GM12873 (cell line): Measurements from ENCODE around the gene CFAP141.

Experiments used
- TF ChIP-seq, protein P1 (sequence below): IDR thresholded peaks from 2 replicates; pipeline ENCODE4 v1.5.1; 2012; ENCODE audit warnings: low read depth, mild to moderate bottlenecking, moderate library complexity, low read length, control low read depth; ENCODE audit not compliant: insufficient read depth; ENCODE audit errors: missing control alignments

CFAP141 gene

DNA sequence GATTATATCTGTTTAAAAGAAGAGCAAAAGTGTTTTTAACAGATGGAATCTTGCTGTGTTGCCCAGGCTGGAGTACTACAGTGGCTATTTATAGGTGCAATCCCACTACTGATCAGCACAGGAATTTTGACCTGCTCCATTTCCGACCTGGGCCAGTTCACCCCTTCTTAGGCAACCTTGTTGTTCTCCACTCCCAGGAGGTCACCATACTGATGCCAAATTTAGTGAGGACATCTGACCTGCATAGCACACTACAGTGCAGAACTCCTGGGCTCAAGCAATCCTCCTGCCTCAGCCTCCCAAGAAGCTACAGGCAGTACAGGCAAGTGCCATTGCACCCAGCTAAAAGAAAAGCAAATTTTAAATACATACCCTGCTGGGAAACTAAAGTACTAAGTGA is 39.9 kb downstream of the CFAP141 start:
- TF ChIP-seq, protein P1, sequence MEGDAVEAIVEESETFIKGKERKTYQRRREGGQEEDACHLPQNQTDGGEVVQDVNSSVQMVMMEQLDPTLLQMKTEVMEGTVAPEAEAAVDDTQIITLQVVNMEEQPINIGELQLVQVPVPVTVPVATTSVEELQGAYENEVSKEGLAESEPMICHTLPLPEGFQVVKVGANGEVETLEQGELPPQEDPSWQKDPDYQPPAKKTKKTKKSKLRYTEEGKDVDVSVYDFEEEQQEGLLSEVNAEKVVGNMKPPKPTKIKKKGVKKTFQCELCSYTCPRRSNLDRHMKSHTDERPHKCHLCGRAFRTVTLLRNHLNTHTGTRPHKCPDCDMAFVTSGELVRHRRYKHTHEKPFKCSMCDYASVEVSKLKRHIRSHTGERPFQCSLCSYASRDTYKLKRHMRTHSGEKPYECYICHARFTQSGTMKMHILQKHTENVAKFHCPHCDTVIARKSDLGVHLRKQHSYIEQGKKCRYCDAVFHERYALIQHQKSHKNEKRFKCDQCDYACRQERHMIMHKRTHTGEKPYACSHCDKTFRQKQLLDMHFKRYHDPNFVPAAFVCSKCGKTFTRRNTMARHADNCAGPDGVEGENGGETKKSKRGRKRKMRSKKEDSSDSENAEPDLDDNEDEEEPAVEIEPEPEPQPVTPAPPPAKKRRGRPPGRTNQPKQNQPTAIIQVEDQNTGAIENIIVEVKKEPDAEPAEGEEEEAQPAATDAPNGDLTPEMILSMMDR = no peak

- TF ChIP-seq, protein P1 = no peak
These were observed 46.6 kb downstream of the CFAP141 start for GRCh38 chr1:154159554-154159953.

GRCh38 chr1:154158307-154159125 is 47.6 kb downstream of the CFAP141 start:
- TF ChIP-seq, protein P1 = no peak

DNA sequence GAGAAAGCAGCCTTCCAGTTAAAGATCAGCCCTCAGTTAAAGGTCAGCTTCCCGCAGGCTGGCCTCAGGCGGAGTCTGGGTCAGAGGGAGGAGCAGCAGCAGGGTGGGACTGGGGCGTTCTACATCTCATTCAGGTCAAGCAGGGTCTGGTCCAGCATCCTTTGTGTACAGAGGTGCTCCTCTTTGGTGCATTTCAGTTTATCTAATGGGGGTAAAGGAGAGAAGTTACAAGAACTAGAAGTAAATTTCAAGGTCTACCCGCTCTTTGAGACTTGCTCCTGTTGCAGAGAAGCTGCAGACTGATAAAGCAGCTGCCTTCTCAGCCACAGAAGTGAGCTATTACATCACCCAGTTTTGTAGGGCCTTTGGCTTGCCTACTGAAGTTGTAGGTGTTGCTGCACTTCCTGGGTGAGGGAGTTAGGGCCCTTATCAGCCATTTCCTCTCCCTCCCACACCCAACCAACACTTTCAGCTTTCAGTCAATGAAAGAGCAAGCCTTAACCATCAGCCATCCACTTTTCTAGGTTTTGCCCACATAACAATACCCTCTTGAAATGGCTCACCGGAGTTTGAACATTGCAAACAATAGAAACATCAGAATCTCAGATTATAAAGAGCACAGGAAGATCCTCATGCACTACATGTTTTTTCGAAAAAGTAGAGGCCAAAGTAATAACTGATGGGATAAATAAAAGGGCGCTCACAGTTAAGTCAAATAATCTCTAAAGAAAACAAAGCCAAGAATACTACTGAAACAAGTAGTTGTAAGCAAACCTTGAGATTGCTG is 48.4 kb downstream of the CFAP141 start:
- TF ChIP-seq, protein P1 = no peak

GRCh38 chr1:154155251-154155650 is 50.9 kb downstream of the CFAP141 start:
- TF ChIP-seq, protein P1 = no peak

DNA sequence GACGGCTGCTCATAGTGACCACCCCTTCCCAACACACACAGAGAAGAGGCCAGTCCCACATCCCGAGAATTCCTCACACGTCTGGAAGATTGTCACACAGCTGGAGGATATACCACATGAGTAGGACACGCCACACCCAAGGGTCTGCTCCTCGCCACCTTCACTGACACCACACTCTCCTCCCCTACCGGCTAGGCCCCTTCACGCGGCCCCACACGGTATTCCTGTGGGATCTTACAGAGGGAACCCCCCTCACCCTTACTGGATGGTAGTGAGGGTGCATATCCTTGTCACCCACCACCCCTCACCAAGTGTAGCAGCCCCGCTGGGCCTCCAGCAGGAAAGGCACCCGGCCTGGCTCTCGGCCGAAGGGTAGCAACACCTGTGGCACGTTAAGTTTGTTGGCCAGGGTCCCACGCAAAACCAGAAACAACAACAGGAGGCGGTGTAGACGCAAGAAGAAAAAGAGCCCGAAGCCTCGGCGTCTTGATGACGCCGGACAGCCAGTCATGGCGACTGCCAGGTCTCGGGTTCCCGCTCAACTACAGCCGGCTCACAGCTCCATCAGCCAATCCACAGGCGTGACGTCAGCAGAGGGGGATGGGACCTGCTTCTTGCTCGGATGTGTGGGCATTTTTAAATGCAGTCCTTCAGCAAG is 51.5 kb downstream of the CFAP141 start, which contains the start of gene NUP210L:
Gene NUP210L (minus strand): TSS at position 540 of the 658 bp plus-strand sequence.
- TF ChIP-seq, protein P1 = no peak

GRCh38 chr1:154154053-154154452 is 52.1 kb downstream of the CFAP141 start:
- TF ChIP-seq, protein P1 = no peak
